IPS-11a (cell line): ENCODE data around the gene KAT7.
"Not testable (repeated sequence)": the region's sequence is repeated elsewhere in the genome, so short reads cannot be mapped to it uniquely, and the experiment has no call there.

Experiments used
- H3K4me3 ChIP-seq: one replicate; pipeline ENCODE4 v1.5.1; 2013; ENCODE audit warnings: low read depth, low read length, control low read depth

KAT7 gene

GRCh38 chr17:49798182-49798581, 9.7 kb downstream of the KAT7 start:
- H3K4me3 ChIP-seq, result no peak overlapping the region

GRCh38 chr17:49798738-49799137, 10.3 kb downstream of the KAT7 start:
- no peak overlapping the region for H3K4me3 ChIP-seq

GRCh38 chr17:49809056-49809455, 20.6 kb downstream of the KAT7 start:
- no peak overlapping the region for H3K4me3 ChIP-seq

GRCh38 chr17:49814781-49815529, 26.5 kb downstream of the KAT7 start:
- H3K4me3 ChIP-seq, result peak overlapping the region; percentile 18

- H3K4me3 ChIP-seq, result peak overlapping the region; percentile 18
These were observed 27.3 kb downstream of the KAT7 start for GRCh38 chr17:49815761-49816281.

- no peak overlapping the region for H3K4me3 ChIP-seq
These were observed 29.5 kb downstream of the KAT7 start for GRCh38 chr17:49817993-49818392.

GRCh38 chr17:49819138-49819537, 30.7 kb downstream of the KAT7 start:
- H3K4me3 ChIP-seq, result no peak overlapping the region

- no peak overlapping the region for H3K4me3 ChIP-seq
These were observed 31.2 kb downstream of the KAT7 start for GRCh38 chr17:49819651-49820050.

GRCh38 chr17:49820773-49821172, 32.3 kb downstream of the KAT7 start:
- H3K4me3 ChIP-seq, result no peak overlapping the region

GRCh38 chr17:49821466-49821865, 33.0 kb downstream of the KAT7 start:
- no peak overlapping the region for H3K4me3 ChIP-seq

- H3K4me3 ChIP-seq, result no peak overlapping the region
These were observed 33.4 kb downstream of the KAT7 start for GRCh38 chr17:49821916-49822315.

GRCh38 chr17:49822829-49823228, 34.3 kb downstream of the KAT7 start:
- no peak overlapping the region for H3K4me3 ChIP-seq

- no peak overlapping the region for H3K4me3 ChIP-seq
These were observed 35.1 kb downstream of the KAT7 start for GRCh38 chr17:49823614-49824013.

- H3K4me3 ChIP-seq, result no peak overlapping the region
These were observed 37.2 kb downstream of the KAT7 start for GRCh38 chr17:49825645-49826044.

GRCh38 chr17:49828325-49828724, 39.8 kb downstream of the KAT7 start:
- H3K4me3 ChIP-seq, result not testable (repeated sequence)

- H3K4me3 ChIP-seq, result no peak overlapping the region
These were observed 40.5 kb downstream of the KAT7 start for GRCh38 chr17:49829026-49829425.

GRCh38 chr17:49830605-49831004, 42.1 kb downstream of the KAT7 start:
- H3K4me3 ChIP-seq, result no peak overlapping the region

GRCh38 chr17:49832840-49833599, 44.5 kb downstream of the KAT7 start:
- H3K4me3 ChIP-seq, result no peak overlapping the region

GRCh38 chr17:49834118-49834743, 45.8 kb downstream of the KAT7 start:
- H3K4me3 ChIP-seq, result no peak overlapping the region

GRCh38 chr17:49835472-49835871, 47.0 kb downstream of the KAT7 start:
- no peak overlapping the region for H3K4me3 ChIP-seq

- H3K4me3 ChIP-seq, result no peak overlapping the region
These were observed 47.9 kb downstream of the KAT7 start for GRCh38 chr17:49836111-49837030.
